GM12892 (cell line): ENCODE measurements around the gene CCDC106.

ENCODE experiments used
- POLR2A ChIP-seq: IDR thresholded peaks from 2 replicates; pipeline ENCODE4 v1.6.1; 2011; ENCODE audit warnings: low read depth, low read length, control low read depth
- POLR2AphosphoS5 ChIP-seq: IDR thresholded peaks from 2 replicates; pipeline ENCODE4 v1.6.1; 2011; ENCODE audit warnings: low read depth, low read length, control low read depth

DNA sequence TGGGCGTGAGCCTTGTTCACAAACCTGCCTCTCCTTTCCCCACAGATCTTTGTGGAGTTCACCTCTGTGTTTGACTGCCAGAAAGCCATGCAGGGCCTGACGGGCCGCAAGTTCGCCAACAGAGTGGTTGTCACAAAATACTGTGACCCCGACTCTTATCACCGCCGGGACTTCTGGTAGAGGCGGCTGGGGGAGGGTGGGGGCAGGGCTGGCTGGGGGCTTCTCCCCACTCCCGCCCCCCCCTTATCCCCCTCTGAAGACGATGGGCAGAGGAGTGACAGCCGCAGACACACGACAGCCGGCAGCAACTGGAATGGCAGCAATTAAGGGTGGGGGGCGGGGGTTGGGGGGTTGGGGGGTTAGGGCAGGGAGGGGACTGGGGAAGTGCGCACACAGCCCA is 25.9 kb downstream of the CCDC106 start:
- TF ChIP-seq POLR2AphosphoS5 (no peak), POLR2A (no peak)
